Transverse colon (tissue), 4 donors: ENCODE measurements around the gene ARL2. TPM values are rescaled to one million over a fixed set of nuclear protein-coding genes. Genes with fewer than 3 reads are reported as not detected.
"Not testable (repeated sequence)": the region's sequence is repeated elsewhere in the genome, so short reads cannot be mapped to it uniquely, and the experiment has no call there.

Source experiments
- DNase-seq: peaks from one replicate; pipeline ENCODE4 v3.0.0-alpha.2; 2019
- H3K27ac ChIP-seq, 4 donors: fragments of 200-600 bp; sonication (generic); 2 replicates each; pipeline ENCODE4 v1.5.1; 2016 to 2018; ENCODE audit warnings: inconsistent platforms in 4 of 4
- H3K27me3 ChIP-seq: fragments of 200-600 bp; sonication (generic); 2 replicates; pipeline ENCODE4 v1.5.1; 2017; ENCODE audit warnings: inconsistent platforms
- H3K36me3 ChIP-seq, 4 donors: fragments of 200-600 bp; sonication (generic); 2 replicates each; pipeline ENCODE4 v1.5.1; 2017 to 2019; ENCODE audit warnings: inconsistent platforms in 4 of 4
- H3K4me1 ChIP-seq, 4 donors: fragments of 200-600 bp; sonication (generic); 2 replicates each; pipeline ENCODE4 v1.5.1; 2017 to 2020; ENCODE audit warnings: inconsistent platforms in 4 of 4
- H3K4me3 ChIP-seq, 4 donors: fragments of 200-600 bp; sonication (generic); 1 replicate in 1 of 4; 2 replicates in 3 of 4; pipeline versions ENCODE4 v1.5.1 to v1.6.1; 2017 to 2019; ENCODE audit warnings: inconsistent platforms in 4 of 4
- H3K9me3 ChIP-seq, 2 donors: fragments of 200-600 bp; sonication (generic); 2 replicates each; pipeline ENCODE4 v1.5.1; 2017 to 2019; ENCODE audit warnings: inconsistent platforms in 2 of 2
- EP300 ChIP-seq: sonication (generic); formaldehyde crosslinking; IDR thresholded peaks from one replicate; pipeline ENCODE4 v1.6.1; 2017; ENCODE audit warnings: antibody characterized with exemption, low read depth
- POLR2A ChIP-seq: fragments of 450-650 bp; IDR thresholded peaks from one replicate; pipeline ENCODE4 v1.6.1; 2016; ENCODE audit warnings: antibody characterized with exemption, mild to moderate bottlenecking, moderate library complexity
- POLR2AphosphoS5 ChIP-seq, 3 donors: sonication (generic); formaldehyde crosslinking; IDR thresholded peaks; one replicate each; pipeline ENCODE4 v1.6.1; 2016; ENCODE audit warnings: antibody characterized with exemption in 3 of 3
- WGBS, 2 donors: methylation state at CpG; one replicate each; pipeline ENCODE4 v1.1.5; 2018; ENCODE audit warnings: low coverage in 1 of 2; 5-methylcytosine and 5-hydroxymethylcytosine counted together
- in situ Hi-C, 4 donors: fragments of 200-750 bp; cut with MboI; loops; one replicate each; pipeline versions ENCODE4 v1.15.0 to v1.15.1; 2017; ENCODE audit warnings: low sequenced_read_pairs in 3 of 4, low pct_ligation_motif_present in 1 of 4, low pct_unique_long_range_greater_than_20kb in 1 of 4
- intact Hi-C: fragments of 100-400 bp; cut with DNase I; formaldehyde crosslinking; loops from one replicate; pipeline ENCODE4 v1.15.1; 2023; ENCODE audit warnings: low total_unique reads
- total RNA-seq, 4 donors: library from RNA; depleted of rRNA; stranded (reverse); fragments of >200 nt; gene quantifications; one replicate each; pipeline ENCODE4 v1.1.0, GENCODE V29; 2016
- TF ChIP-seq, protein P1 (sequence below), 5 experiments: fragments of 200-600 bp in 3 of 5; fragments of 450-650 bp in 2 of 5; sonication (generic) in 3 of 5; IDR thresholded peaks; 1 replicate in 2 of 5; 2 replicates in 3 of 5; pipeline ENCODE4 v1.5.1; 2016 to 2017; ENCODE audit warnings: antibody characterized with exemption in 5 of 5, inconsistent platforms in 3 of 5, mild to moderate bottlenecking in 2 of 5, moderate library complexity in 1 of 5

Gene ARL2
- total RNA-seq, 4 donors from 2014 or later = 28.4 to 147 (median 85.8) TPM

DNA sequence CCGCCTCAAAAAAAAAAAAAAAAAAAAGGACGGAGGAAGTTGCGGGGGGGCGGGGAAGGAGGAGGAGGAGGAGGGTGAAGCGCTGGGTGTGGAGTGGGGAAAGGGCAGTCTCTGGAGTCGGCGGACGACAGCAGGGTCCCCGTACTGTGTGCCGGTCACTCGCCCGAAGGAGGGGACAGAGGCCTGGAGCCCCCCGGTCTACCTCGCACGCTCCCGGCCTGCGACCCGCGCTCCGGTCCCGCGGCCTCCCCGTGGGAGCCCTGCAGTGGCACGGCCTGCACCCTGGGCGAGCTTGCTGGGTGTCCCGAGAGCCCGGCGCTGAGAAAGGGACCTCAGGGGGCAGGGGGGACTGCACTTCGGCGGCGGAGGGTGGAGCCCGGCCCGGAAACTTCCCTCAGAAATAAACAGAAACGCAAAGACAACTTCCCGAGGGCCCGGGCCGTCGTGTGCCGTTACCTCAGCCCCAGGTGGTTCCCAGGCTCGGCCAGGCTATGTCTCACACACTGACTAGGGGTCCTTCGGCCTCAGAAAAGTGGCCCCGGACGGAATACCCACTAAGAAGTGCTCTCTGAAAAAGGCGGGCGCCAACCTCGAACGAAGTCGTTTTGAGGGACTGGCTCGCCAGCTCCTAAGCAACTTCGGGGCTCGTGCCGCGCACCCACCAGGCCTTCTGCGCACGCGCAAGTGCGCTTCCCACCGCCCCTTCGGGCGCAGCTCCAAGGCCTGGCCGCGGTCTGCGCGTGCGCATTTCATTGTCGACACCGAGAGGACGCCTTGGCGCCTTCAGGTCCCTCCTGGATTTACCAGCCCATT is 42.3 kb upstream of the ARL2 start, which contains the start of gene MAJIN:
MAJIN (minus strand) TSS at position 688 of the 813 bp plus-strand sequence. CDS start 12,703 bp downstream, outside the sequence.
- no peaks in the 10 kb centered on the region for H3K9me3 ChIP-seq
- in situ Hi-C loops = no loop called here
- peak in 2 of 3 donors; percentile 15 to 28 for TF ChIP-seq POLR2AphosphoS5 (IDR thresholded peaks at IDR 0.05)
- TF ChIP-seq, protein P1, sequence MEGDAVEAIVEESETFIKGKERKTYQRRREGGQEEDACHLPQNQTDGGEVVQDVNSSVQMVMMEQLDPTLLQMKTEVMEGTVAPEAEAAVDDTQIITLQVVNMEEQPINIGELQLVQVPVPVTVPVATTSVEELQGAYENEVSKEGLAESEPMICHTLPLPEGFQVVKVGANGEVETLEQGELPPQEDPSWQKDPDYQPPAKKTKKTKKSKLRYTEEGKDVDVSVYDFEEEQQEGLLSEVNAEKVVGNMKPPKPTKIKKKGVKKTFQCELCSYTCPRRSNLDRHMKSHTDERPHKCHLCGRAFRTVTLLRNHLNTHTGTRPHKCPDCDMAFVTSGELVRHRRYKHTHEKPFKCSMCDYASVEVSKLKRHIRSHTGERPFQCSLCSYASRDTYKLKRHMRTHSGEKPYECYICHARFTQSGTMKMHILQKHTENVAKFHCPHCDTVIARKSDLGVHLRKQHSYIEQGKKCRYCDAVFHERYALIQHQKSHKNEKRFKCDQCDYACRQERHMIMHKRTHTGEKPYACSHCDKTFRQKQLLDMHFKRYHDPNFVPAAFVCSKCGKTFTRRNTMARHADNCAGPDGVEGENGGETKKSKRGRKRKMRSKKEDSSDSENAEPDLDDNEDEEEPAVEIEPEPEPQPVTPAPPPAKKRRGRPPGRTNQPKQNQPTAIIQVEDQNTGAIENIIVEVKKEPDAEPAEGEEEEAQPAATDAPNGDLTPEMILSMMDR (IDR thresholded peaks at IDR 0.05) = no peak
- intact Hi-C loops = no loop called here
- peak within 1 kb of the TSS; percentile 50 to 66 (median 61) for H3K27ac ChIP-seq
- peaks cover 0 to 29% (median 17%) of the 10 kb centered on the region in 4 donors for H3K4me1 ChIP-seq
- H3K27me3 ChIP-seq = no peaks in the 10 kb centered on the region
- H3K36me3 ChIP-seq = no peaks in the 10 kb centered on the region
- WGBS, 2 donors = 46 to 80% methylated on average over 7 to 47 of the region's 69 CpGs
- H3K4me3 ChIP-seq = peak within 1 kb of the TSS in 3 of 4 donors; percentile 19 to 46 (median 25)
- peak; percentile 90 for DNase-seq

DNA sequence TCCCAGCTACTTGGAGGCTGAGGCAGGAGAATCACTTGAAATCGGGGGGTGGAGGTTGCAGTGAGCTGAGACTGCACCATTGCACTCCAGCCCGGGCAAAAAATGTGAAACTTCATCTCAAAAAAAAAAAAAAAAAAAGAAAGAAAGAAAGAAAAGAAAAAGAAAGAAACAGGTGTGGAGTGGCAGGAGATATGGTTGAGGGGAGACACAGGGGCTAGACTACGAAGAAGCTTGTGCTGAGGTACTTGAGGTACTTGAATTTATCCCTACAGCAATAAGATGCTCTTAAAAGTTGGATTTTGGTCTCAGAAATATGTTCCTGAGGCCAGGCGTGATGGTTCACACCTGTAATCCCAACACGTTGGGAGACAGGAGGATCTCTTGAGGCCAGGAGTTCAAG is 39.8 kb upstream of the ARL2 start:
- Histone ChIP-seq H3K36me3 (no peaks in the 10 kb centered on the region), H3K4me3 (no peak overlapping the region), H3K27me3 (no peaks in the 10 kb centered on the region), H3K4me1 (peaks cover 0 to 23% (median 15%) of the 10 kb centered on the region in 4 donors), H3K27ac (no peak overlapping the region), H3K9me3 (no peaks in the 10 kb centered on the region)
- no peak for TF ChIP-seq POLR2AphosphoS5 (IDR thresholded peaks at IDR 0.05)
- TF ChIP-seq, protein P1 (IDR thresholded peaks at IDR 0.05) = no peak
- no peak for TF ChIP-seq POLR2A
- TF ChIP-seq EP300 = no peak
- 63 to 70% methylated on average over 4 to 5 of the region's 5 CpGs for WGBS, 2 donors
- intact Hi-C loops = no loop called here
- in situ Hi-C loops = no loop called here
- no peak for DNase-seq

DNA sequence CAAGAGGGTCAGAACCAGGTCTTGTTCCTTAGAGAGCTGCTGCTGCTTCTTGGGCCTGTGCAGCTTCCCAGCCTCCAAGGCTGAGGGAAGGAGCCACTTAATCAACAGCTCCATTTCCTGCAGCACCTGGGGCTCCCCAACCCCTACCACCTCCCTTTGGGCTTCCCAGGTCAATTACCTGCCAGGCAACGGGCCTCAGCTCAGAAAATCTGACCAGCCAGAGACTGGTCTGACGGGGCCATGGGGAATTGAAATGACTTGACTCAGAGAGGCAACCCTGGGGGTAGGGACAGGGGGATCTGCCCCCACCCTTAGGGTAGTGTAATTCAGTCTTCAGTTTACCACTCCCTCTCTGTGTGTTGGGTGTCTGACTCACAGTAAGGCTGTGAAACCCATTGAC is 37.3 kb upstream of the ARL2 start:
- DNase-seq = no peak
- Histone ChIP-seq H3K27me3 (no peaks in the 10 kb centered on the region), H3K9me3 (no peaks in the 10 kb centered on the region), H3K36me3 (no peaks in the 10 kb centered on the region), H3K4me3 (no peak overlapping the region), H3K4me1 (peaks cover 0 to 8% (median 8%) of the 10 kb centered on the region in 4 donors), H3K27ac (no peak overlapping the region)
- TF ChIP-seq POLR2AphosphoS5 (IDR thresholded peaks at IDR 0.05) (no peak), EP300 (no peak), POLR2A (no peak)
- TF ChIP-seq, protein P1 (IDR thresholded peaks at IDR 0.05) = no peak
- 83% methylated on average over 1 of the region's 2 CpGs; no CpG with 5 or more reads in 1 of the 2 donors for WGBS, 2 donors
- intact Hi-C loops (no loop called here), in situ Hi-C loops (no loop called here)

DNA sequence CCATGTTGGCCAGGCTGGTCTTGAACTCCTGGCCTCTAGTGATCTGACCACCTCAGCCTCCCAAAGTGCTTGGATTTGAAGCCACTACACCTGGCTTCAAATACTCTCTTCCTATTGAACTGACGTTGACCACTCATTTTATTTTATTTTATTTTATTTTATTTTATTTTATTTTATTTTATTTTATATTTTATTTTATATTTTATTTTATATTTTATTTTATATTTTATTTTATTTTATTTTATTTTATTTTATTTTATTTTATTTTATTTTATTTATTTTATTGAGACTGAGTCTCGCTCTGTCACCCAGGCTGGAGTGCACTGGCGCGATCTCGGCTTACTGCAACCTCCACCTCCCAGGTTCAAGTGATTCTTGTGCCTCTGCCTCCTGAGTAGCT is 30.6 kb upstream of the ARL2 start:
- H3K27me3 ChIP-seq, H3K27ac ChIP-seq, H3K9me3 ChIP-seq, intact Hi-C loops, DNase-seq, in situ Hi-C loops, H3K36me3 ChIP-seq, H3K4me1 ChIP-seq, H3K4me3 ChIP-seq: not testable (repeated sequence)
- WGBS, 2 donors = 74 to 79% methylated on average over 4 to 5 of the region's 5 CpGs
